CD4-positive, alpha-beta T cell treated with Interleukin-15 for 1 hour (primary cell): ENCODE data around the gene MET.

Source experiments
- DNase-seq: peaks from one replicate; pipeline ENCODE4 v3.0.0-alpha.2; 2020

MET gene

GRCh38 chr7:116665332-116665996 is 6.5 kb upstream of the MET start:
- DNase-seq = no peak

GRCh38 chr7:116669769-116670168 is 2.2 kb upstream of the MET start:
- DNase-seq = no peak

- no peak for DNase-seq
These were observed 1.5 kb upstream of the MET start for GRCh38 chr7:116670409-116671015.

GRCh38 chr7:116671111-116671510 is 885 bp upstream of the MET start:
- DNase-seq = no peak

- DNase-seq = no peak
These were observed 830 bp downstream of the MET start for GRCh38 chr7:116672596-116673456.

GRCh38 chr7:116673457-116673865 is 1.5 kb downstream of the MET start:
- DNase-seq = no peak

- DNase-seq = no peak
These were observed 2.6 kb downstream of the MET start for GRCh38 chr7:116674508-116675173.

GRCh38 chr7:116675812-116676355 is 3.9 kb downstream of the MET start:
- DNase-seq = no peak

- no peak for DNase-seq
These were observed 6.8 kb downstream of the MET start for GRCh38 chr7:116678780-116679179.

GRCh38 chr7:116679500-116679899 is 7.5 kb downstream of the MET start:
- no peak for DNase-seq

- peak; percentile 19 for DNase-seq
These were observed 11.8 kb downstream of the MET start for GRCh38 chr7:116683786-116684185.

GRCh38 chr7:116686033-116686432 is 14.0 kb downstream of the MET start:
- DNase-seq = no peak

- no peak for DNase-seq
These were observed 14.9 kb downstream of the MET start for GRCh38 chr7:116686812-116687419.

- no peak for DNase-seq
These were observed 15.8 kb downstream of the MET start for GRCh38 chr7:116687801-116688201.

GRCh38 chr7:116689790-116690259 is 17.8 kb downstream of the MET start:
- DNase-seq = no peak

GRCh38 chr7:116691664-116692063 is 19.7 kb downstream of the MET start:
- no peak for DNase-seq

- DNase-seq = no peak
These were observed 20.7 kb downstream of the MET start for GRCh38 chr7:116692401-116693308.

GRCh38 chr7:116696707-116697106 is 24.7 kb downstream of the MET start:
- no peak for DNase-seq

- no peak for DNase-seq
These were observed 25.2 kb downstream of the MET start for GRCh38 chr7:116697152-116697551.

- DNase-seq = no peak
These were observed 25.8 kb downstream of the MET start for GRCh38 chr7:116697761-116698160.

- no peak for DNase-seq
These were observed 26.4 kb downstream of the MET start for GRCh38 chr7:116698396-116698795.
